Stimulated activated CD8-positive, alpha-beta memory T cell treated with anti-CD3 and anti-CD28 coated beads, Interleukin-15, amount 100 ng/mL, for 4 hours (primary cell): Measurements from ENCODE around the gene POLR3H.

ENCODE experiments used
- DNase-seq, 2 donors: peaks; one replicate each; pipeline ENCODE4 v3.0.0-alpha.2; 2020; ENCODE audit warnings: low read depth in 2 of 2

POLR3H gene

GRCh38 chr22:41485033-41485432, 59.2 kb downstream of the POLR3H start:
- no peak for DNase-seq

DNA sequence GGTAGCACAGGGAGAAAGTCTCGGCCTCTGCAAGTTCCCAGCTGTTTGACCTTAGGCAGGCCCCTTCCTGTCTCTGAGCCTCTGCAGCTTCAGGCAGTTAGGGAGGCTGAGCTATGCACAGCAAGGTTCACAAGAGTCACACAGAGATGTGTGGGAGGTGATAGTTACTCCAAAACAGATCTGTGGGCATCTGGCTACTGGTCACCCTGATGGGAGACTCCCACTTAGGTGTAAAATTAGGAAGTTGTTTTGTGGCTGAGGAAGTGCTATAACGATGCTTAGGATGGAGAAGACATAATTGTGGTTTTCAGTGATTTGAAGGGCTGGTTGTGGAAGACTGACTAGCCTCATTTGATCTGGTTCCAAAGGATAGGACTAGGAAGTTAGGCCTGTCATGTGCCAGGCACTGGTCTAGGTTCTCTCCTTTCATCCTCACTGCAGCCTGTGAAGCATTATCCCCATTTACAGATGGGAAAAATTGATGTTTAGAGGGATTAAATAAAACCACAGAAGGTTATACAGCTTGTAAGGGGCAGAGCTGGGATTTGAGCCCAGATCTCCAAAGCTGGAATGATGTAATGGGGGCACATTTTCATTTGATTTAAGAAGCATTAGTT, 61.8 kb downstream of the POLR3H start:
- DNase-seq, result no peak

DNA sequence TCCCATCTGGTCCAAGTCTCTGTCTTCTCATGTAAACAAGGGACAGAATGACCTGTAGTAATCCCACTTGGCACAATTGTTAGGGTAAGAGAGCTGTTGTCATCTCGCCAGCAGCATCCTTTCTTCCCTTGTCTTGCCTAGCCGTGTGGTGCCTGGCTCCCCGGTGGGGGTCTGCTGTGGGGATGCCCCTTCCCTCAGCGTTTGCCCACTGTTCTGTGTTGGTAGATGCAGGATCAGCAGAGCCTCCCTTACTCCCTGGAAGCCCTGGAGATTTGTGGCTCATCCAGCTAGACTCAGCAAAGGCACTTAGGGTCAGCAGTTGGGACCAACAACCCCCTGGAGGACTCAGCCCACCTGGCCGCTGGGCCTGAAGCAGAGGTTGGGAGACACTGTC, 62.3 kb downstream of the POLR3H start:
- DNase-seq, result no peak

GRCh38 chr22:41481131-41481830, 63.0 kb downstream of the POLR3H start:
- no peak for DNase-seq

GRCh38 chr22:41480397-41480735, 63.9 kb downstream of the POLR3H start:
- no peak for DNase-seq

GRCh38 chr22:41479671-41480396, 64.4 kb downstream of the POLR3H start:
- no peak for DNase-seq

DNA sequence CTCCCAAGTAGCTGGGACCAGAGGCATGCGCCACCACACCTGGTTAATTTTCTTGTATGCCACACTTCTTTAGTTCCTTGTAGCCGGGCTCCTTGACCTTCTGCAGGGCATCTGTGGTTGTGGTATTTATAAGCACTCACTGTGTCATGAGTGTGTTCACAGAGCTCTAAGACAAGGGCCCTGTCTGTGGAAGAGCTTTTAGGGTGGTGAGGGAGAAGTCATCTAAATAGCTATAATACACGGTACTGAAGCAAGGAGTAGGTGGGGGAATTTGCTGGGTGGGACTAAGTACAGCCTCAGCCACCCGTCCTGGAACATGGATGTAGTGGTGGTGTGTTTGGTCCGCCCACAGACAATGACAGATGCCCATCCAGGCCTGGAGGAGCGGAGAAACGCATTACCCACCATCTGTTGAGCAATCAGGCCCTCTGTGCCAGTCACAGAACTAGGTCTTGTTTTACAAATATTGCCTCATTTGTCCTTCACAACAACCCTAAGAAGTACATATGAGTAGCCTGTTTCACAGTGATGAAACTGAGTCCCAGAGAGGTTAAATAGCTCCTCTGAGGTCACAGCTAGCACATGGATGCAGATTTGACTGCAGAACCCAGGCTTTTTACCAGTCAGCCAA, 65.3 kb downstream of the POLR3H start:
- no peak for DNase-seq

DNA sequence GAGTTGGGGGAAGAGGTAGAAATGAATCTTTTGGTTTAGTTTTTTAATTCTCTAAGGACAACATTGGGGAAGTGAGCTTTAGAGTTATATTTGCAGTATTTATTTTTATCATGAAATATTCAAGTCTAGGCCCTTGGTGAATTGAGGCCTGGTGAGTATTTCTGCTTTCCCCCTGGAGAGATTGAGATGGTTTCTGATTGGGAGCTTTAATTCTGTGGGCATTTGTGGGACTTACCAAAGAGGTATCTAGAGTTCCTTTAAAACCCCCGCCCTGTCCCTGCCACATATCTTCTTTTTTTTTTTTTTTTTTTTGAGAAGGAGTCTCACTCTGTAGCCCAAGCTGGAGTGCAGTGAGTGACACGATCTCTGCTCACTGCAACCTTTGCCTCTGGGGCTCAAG, 65.8 kb downstream of the POLR3H start:
- DNase-seq, result no peak
